CD4-positive, alpha-beta T cell (primary cell): Measurements from ENCODE around the gene RSU1. TPM values are rescaled to one million over a fixed set of nuclear protein-coding genes. Genes with fewer than 3 reads are reported as not detected.

Experiments used
- ATAC-seq: fragments of 200-7000 bp; cut with Tn5 transposase; one replicate; pipeline ENCODE4 v1.10.0; 2022; ENCODE audit warnings: mild to moderate bottlenecking; ENCODE audit not compliant: poor library complexity
- CTCF ChIA-PET: fragments of 350-600 bp; sonication (Branson Sonifier 250); formaldehyde crosslinking; loops from one replicate; lab custom pipeline; 2021; ENCODE audit warnings: antibody characterized with exemption, inconsistent platforms; lab: Charles Lee
- POLR2A ChIA-PET: fragments of 350-600 bp; sonication (Branson Sonifier 250); formaldehyde crosslinking; loops from one replicate; lab custom pipeline; 2021; ENCODE audit warnings: antibody characterized with exemption, inconsistent platforms; lab: Charles Lee
- DNase-seq, 14 experiments: peaks; one replicate each; pipeline ENCODE4 v3.0.0-alpha.2; 2013 to 2020; ENCODE audit warnings: mixed read lengths in 2 of 14
- H3K27ac ChIP-seq, 2 donors: one replicate each; pipeline versions ENCODE4 v1.5.1 to v1.7.0; 2013; ENCODE audit warnings: low read length in 2 of 2, low read depth in 1 of 2, mild to moderate bottlenecking in 1 of 2
- H3K27me3 ChIP-seq, 2 experiments: 1 replicate in 1 of 2; 2 replicates in 1 of 2; pipeline versions ENCODE4 v1.6.1 to v1.7.0; 2013; ENCODE audit warnings: low read length in 2 of 2, control low read depth in 1 of 2, mild to moderate bottlenecking in 1 of 2, moderate library complexity in 1 of 2; ENCODE audit not compliant: insufficient read depth in 2 of 2, control insufficient read depth in 1 of 2
- H3K36me3 ChIP-seq: one replicate; pipeline ENCODE4 v1.6.1; 2013; ENCODE audit warnings: low read length, control low read depth; ENCODE audit not compliant: insufficient read depth
- H3K4me1 ChIP-seq: one replicate; pipeline ENCODE4 v1.6.1; 2013; ENCODE audit warnings: low read length, control low read depth; ENCODE audit not compliant: insufficient read depth
- H3K4me3 ChIP-seq: one replicate; pipeline ENCODE4 v1.5.1; 2013; ENCODE audit warnings: mild to moderate bottlenecking, low read length, moderate library complexity
- H3K9me3 ChIP-seq, 2 experiments: 1 replicate in 1 of 2; 2 replicates in 1 of 2; pipeline versions ENCODE4 v1.6.1 to v1.7.0; 2013; ENCODE audit warnings: low read length in 2 of 2, mild to moderate bottlenecking in 2 of 2, control low read depth in 1 of 2, moderate library complexity in 1 of 2; ENCODE audit not compliant: control insufficient read depth in 1 of 2, insufficient read depth in 1 of 2
- H3K27ac Mint-ChIP-seq: one replicate; pipeline ENCODE4 v1.8.0; 2020; ENCODE audit warnings: mixed read lengths
- H3K27me3 Mint-ChIP-seq: one replicate; pipeline ENCODE4 v1.8.0; 2021; ENCODE audit warnings: mixed read lengths
- H3K36me3 Mint-ChIP-seq: one replicate; pipeline ENCODE4 v1.8.0; 2021; ENCODE audit warnings: low read depth, mixed read lengths
- H3K4me1 Mint-ChIP-seq: one replicate; pipeline ENCODE4 v1.8.0; 2021; ENCODE audit warnings: low read depth, mixed read lengths
- H3K4me3 Mint-ChIP-seq: one replicate; pipeline ENCODE4 v1.8.0; 2020; ENCODE audit warnings: mild to moderate bottlenecking, mixed read lengths
- H3K9me3 Mint-ChIP-seq: one replicate; pipeline ENCODE4 v1.8.0; 2020; ENCODE audit warnings: mixed read lengths
- CTCF ChIP-seq: fragments of 200-600 bp; IDR thresholded peaks from one replicate; pipeline ENCODE4 v1.8.0; 2022; ENCODE audit warnings: antibody characterized with exemption, mild to moderate bottlenecking
- intact Hi-C, 2 experiments: fragments of 100-400 bp; cut with DNase I in 1 of 2; cut with micrococcal nuclease in 1 of 2; formaldehyde crosslinking; loops; one replicate each; pipeline versions ENCODE4 v1.15.1 to v1.9.0; 2023 to 2025; cut with DNase I, micrococcal nuclease
- total RNA-seq, 174 experiments: library from RNA in 2 of 174; stranded (reverse) in 2 of 174; gene quantifications; one replicate each; pipeline ENCODE4 v1.2.3 and lab custom pipeline; 2021 to 2026

Gene RSU1
- total RNA-seq, 2 experiments from 2014 or later, result 26.2 to 28.8 TPM

GRCh38 chr10:16699435-16700057 is 117.7 kb downstream of the RSU1 start:
- CTCF ChIA-PET, result no interaction called here
- no peak for ATAC-seq

GRCh38 chr10:16698461-16698860 is 118.8 kb downstream of the RSU1 start:
- H3K27me3 Mint-ChIP-seq, result no peaks in the 10 kb centered on the region
- peaks cover 37% of the 10 kb centered on the region for H3K36me3 Mint-ChIP-seq
- H3K4me3 Mint-ChIP-seq, result no peak overlapping the region
- Histone ChIP-seq H3K27me3 (no peaks in the 10 kb centered on the region), H3K4me1 (no peaks in the 10 kb centered on the region), H3K9me3 (no peaks in the 10 kb centered on the region), H3K36me3 (peaks cover 12% of the 10 kb centered on the region), H3K27ac (no peak overlapping the region), H3K4me3 (no peak overlapping the region)
- CTCF ChIA-PET, result no interaction called here
- POLR2A ChIA-PET, result no interaction called here
- TF ChIP-seq CTCF, result no peak
- ATAC-seq (no peak), DNase-seq (no peak)
- intact Hi-C loops, result no loop called here
- H3K27ac Mint-ChIP-seq, result no peak overlapping the region
- no peaks in the 10 kb centered on the region for H3K9me3 Mint-ChIP-seq
- H3K4me1 Mint-ChIP-seq, result no peaks in the 10 kb centered on the region

More at GRCh38 chr10:16699435-16700057, 117.7 kb downstream of the RSU1 start:
- no peaks in the 10 kb centered on the region for H3K9me3 ChIP-seq
- peaks cover 28% of the 10 kb centered on the region for H3K36me3 Mint-ChIP-seq
- H3K27me3 Mint-ChIP-seq, result no peaks in the 10 kb centered on the region
- H3K27me3 ChIP-seq, result no peaks in the 10 kb centered on the region
- no peak overlapping the region for H3K27ac Mint-ChIP-seq
- peaks cover 5% of the 10 kb centered on the region for H3K36me3 ChIP-seq
- H3K27ac ChIP-seq, result no peak overlapping the region
- intact Hi-C loops, result no loop called here
- no peaks in the 10 kb centered on the region for H3K4me1 Mint-ChIP-seq
- no peaks in the 10 kb centered on the region for H3K9me3 Mint-ChIP-seq
- POLR2A ChIA-PET, result no interaction called here
- H3K4me1 ChIP-seq, result no peaks in the 10 kb centered on the region
- no peak overlapping the region for H3K4me3 ChIP-seq
- H3K4me3 Mint-ChIP-seq, result no peak overlapping the region
- no peak for TF ChIP-seq CTCF
- DNase-seq, result no peak

DNA sequence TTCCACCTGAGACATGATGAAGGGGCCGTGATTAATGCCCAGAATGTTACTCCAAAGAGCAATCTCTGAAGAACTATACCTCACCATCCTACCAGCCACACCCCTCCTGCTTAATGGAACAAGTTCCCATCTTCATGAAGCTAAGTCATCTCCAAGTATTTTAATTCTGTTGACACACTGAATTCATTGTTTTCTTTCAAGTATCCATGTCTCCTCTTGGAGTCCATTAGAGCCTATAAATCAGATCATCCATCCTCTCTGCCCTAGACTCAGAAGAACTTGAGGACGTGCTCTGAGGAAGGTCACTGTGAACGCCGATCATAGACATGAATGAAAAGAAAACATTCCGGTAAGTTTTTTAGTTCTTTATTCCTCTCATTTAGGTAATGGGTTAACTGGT is 126.8 kb downstream of the RSU1 start:
- Mint-ChIP-seq H3K27ac (no peak overlapping the region), H3K36me3 (peaks cover 76% of the 10 kb centered on the region), H3K9me3 (no peaks in the 10 kb centered on the region), H3K4me3 (no peak overlapping the region), H3K4me1 (no peaks in the 10 kb centered on the region), H3K27me3 (no peaks in the 10 kb centered on the region)
- Histone ChIP-seq H3K27me3 (no peaks in the 10 kb centered on the region), H3K27ac (no peak overlapping the region), H3K36me3 (peaks cover 9% of the 10 kb centered on the region), H3K9me3 (no peaks in the 10 kb centered on the region), H3K4me3 (no peak overlapping the region), H3K4me1 (no peaks in the 10 kb centered on the region)
- intact Hi-C loops, result no loop called here
- ChIA-PET POLR2A (no interaction called here), CTCF (no interaction called here)
- no peak for ATAC-seq
- DNase-seq, result no peak
- TF ChIP-seq CTCF, result no peak
